ENCODE measurements around the gene CAMK1. TPM values are rescaled to one million over a fixed set of nuclear protein-coding genes. Genes with fewer than 3 reads are reported as not detected.

Gene CAMK1
- total RNA-seq, 2 experiments from 2014 or later = 31.7 to 57.7 TPM

DNA sequence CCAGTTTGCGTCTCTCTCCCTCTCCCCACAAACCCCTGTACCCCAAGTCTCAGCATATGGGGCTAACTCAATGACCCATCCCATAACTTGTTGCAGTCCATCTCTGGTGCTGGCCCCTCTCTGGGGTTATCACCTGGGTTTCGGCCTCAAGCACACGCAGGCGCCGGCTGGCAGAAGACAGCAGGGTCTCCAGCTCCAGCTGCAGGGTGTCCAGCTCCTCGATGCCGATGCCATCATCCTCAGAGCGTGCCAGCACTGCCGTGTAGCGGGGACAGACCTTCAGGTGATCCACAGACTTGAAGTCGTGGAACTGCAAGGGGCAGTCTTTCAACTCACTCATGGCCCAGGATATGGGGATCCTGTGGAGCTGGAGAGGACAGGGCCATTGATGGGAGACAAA is 21.4 kb upstream of the CAMK1 start:
- CTCF ChIA-PET = interaction anchor here (0.8 to 3.1 kb wide), 4 partner anchors 9 to 64 kb away, joined by 3 to 24 read pairs (median 4); partner anchors contain the start of gene TTLL3
- DNase-seq = no peak
- H3K4me1 Mint-ChIP-seq = peaks cover 51% of the 10 kb centered on the region
- no peaks in the 10 kb centered on the region for H3K27me3 Mint-ChIP-seq
- no peaks in the 10 kb centered on the region for H3K9me3 Mint-ChIP-seq (ENCODE audit: low read depth)
- peak overlapping the region; percentile 97 for H3K4me3 Mint-ChIP-seq
- peaks cover 53% of the 10 kb centered on the region for H3K36me3 Mint-ChIP-seq
- no peak for ATAC-seq
- peak overlapping the region; percentile 100 for H3K27ac Mint-ChIP-seq

DNA sequence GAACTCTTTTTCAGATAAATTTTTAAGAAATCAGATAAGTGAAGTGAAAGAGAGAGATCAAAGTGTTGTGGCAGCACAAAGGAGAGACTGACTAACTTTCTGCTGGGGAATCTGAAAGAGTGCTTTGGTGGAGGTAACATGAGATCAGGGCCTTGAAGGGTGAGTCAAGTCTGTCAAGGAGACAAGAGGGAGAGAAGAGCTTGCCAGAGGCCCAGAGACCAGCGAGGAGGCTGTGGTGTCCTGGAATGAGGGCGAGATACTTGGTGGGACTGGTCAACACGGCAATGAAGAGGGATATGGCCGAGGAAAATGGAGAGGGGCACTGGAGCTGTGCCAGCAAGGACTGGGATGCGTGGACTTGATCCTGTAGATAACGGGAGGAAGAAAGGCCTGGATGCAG is 18.0 kb upstream of the CAMK1 start:
- CTCF ChIA-PET = no interaction called here
- Mint-ChIP-seq H3K36me3 (peaks cover 53% of the 10 kb centered on the region), H3K4me1 (peaks cover 36% of the 10 kb centered on the region), H3K27me3 (no peaks in the 10 kb centered on the region), H3K9me3 (ENCODE audit: low read depth) (no peaks in the 10 kb centered on the region), H3K27ac (peak overlapping the region; percentile 60), H3K4me3 (no peak overlapping the region)
- ATAC-seq (no peak), DNase-seq (no peak)

DNA sequence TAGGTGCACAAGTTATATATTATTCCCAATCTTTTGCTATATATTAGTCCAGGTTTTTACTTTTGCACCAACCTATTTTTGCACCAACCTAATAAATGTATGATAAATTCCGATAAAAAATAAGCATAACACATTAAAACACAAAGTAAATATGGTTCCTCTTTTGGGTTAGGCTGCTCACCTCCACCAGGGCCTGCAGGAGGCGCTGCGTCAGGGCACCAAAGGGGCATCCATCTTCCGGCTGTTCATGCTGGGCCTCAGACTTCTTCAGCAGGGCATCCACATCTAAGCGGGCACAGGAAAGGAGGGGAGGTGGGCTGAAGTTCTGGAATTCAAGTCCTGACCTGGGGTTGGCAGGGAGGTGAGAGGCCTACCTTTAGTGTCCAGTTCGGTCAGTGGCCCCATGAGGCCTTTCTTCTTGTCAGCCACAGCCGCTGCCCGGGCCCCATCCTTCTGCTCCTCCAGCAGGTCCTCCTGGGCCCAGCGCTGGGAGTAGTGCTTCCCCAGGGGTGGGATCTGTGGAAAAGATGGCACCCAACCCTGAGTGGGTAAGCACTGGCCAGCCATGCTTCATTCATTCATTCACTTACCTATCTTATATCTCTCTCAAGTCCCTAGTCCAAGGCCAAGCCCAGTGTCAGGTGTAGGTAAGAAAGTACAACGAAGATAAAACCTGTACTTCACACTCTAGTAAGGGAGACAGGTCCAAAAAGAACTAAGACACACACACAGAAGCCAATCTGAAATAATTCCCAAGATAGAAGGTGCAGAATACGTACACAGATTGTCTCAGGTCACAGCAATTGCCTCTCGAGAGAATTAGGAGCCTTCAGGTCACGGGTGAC is 17.3 kb upstream of the CAMK1 start:
- Mint-ChIP-seq H3K9me3 (ENCODE audit: low read depth) (no peaks in the 10 kb centered on the region), H3K36me3 (peaks cover 56% of the 10 kb centered on the region), H3K4me1 (peaks cover 42% of the 10 kb centered on the region), H3K27me3 (no peaks in the 10 kb centered on the region), H3K27ac (peak overlapping the region; percentile 60), H3K4me3 (no peak overlapping the region)
- CTCF ChIA-PET = no interaction called here
- ATAC-seq = no peak
- no peak for DNase-seq

DNA sequence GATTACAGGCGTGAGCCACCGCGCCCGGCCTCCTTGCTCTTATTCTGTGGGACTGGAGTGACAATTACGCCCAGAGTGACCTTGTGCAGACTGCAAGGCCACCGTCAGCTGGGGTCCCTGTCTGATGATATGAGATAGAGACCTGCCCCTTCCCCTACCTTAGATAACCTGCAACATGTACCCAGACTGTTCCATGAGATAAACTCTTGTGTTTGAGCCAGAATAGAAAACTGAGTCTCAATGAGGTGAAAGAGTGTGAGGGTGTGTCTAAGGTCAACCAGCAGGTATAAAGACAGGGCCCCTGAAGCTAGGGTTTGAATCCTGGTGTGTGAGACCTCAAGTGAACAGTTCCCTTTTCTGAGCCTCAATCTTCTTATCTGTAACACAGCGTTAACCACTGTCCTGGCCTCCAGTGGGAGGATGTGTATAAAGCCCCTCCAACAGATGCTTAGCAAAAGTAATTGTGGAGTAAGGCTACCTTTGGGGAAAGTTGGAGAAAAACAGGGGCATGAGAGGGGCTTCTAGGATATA is 16.5 kb upstream of the CAMK1 start:
- CTCF ChIA-PET = no interaction called here
- H3K4me1 Mint-ChIP-seq = peaks cover 41% of the 10 kb centered on the region
- no peak overlapping the region for H3K27ac Mint-ChIP-seq
- no peaks in the 10 kb centered on the region for H3K27me3 Mint-ChIP-seq
- H3K4me3 Mint-ChIP-seq = no peak overlapping the region
- H3K36me3 Mint-ChIP-seq = peaks cover 60% of the 10 kb centered on the region
- no peak for ATAC-seq
- H3K9me3 Mint-ChIP-seq (ENCODE audit: low read depth) = no peaks in the 10 kb centered on the region
- DNase-seq = no peak

DNA sequence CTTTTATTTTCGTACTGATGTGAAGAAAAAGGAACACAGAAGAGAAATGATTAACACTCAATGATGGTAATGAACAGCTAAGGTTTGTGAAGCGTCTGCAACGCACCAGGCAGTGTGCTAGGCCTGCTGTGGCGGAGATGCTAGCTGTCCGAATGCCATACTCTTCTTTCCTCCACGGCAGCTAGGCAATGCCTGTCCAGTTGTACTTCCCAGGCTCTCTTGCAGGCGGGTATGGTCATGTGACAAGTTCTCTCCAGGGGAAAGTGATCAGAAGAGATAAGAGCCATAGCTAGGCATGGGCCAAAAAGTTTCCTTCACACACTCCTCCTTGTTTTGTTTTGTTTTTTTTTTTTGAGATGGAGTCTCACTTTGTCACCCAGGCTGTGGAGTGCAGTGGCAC is 15.9 kb upstream of the CAMK1 start:
- Mint-ChIP-seq H3K4me3 (no peak overlapping the region), H3K36me3 (peaks cover 57% of the 10 kb centered on the region), H3K27me3 (no peaks in the 10 kb centered on the region), H3K9me3 (ENCODE audit: low read depth) (no peaks in the 10 kb centered on the region), H3K4me1 (peaks cover 41% of the 10 kb centered on the region), H3K27ac (peak overlapping the region; percentile 30)
- ATAC-seq = no peak
- DNase-seq = no peak
- CTCF ChIA-PET = no interaction called here

DNA sequence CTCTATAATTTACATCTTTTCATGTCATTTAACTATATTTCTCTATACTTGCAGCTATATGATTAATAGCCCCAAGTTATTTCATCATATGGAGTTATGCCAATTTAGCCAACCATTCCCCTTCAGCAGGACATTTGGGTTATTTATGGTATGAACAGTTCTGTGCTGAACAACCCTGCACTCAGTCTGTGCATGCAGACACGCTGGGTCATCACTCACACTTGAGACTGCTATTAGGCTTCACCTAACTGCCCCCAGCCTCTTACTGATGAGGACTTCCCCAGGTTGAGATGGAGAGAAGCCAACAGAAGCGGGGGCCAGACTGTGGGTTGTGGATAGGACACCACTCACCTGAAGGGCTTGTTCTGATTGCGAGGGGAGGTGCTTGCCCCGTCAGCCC is 15.2 kb upstream of the CAMK1 start:
- no peak overlapping the region for H3K27ac Mint-ChIP-seq
- CTCF ChIA-PET = no interaction called here
- DNase-seq (no peak), ATAC-seq (no peak)
- peaks cover 41% of the 10 kb centered on the region for H3K4me1 Mint-ChIP-seq
- H3K4me3 Mint-ChIP-seq = no peak overlapping the region
- H3K9me3 Mint-ChIP-seq (ENCODE audit: low read depth) = no peaks in the 10 kb centered on the region
- H3K36me3 Mint-ChIP-seq = peaks cover 57% of the 10 kb centered on the region
- no peaks in the 10 kb centered on the region for H3K27me3 Mint-ChIP-seq

DNA sequence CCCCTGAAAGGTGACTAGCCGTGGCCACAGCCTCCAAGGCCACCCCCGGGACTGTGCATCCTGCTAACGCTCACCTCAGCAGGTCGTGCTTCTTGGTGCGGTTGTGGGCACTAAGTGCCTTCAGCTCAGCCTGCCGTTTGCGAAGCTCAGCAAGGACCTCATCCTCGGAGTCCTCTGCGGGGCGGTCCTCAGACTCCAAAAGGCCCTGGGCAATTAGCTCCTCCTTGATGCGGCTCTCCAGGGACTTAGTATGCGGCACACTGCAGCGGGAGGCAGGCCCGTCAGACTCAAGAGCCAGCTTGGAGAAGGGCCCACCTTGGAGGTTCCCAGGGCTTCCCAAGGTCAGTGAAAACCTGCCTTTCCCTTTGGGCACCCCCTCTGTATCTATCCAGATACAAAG is 14.2 kb upstream of the CAMK1 start:
- CTCF ChIA-PET = interaction anchor here (0.9 kb wide), 1 partner anchor 15 kb away, joined by 3 read pairs; no protein-coding TSS in a partner anchor
- peaks cover 50% of the 10 kb centered on the region for H3K36me3 Mint-ChIP-seq
- peaks cover 50% of the 10 kb centered on the region for H3K4me1 Mint-ChIP-seq
- H3K27me3 Mint-ChIP-seq = no peaks in the 10 kb centered on the region
- no peak overlapping the region for H3K27ac Mint-ChIP-seq
- H3K4me3 Mint-ChIP-seq = no peak overlapping the region
- no peaks in the 10 kb centered on the region for H3K9me3 Mint-ChIP-seq (ENCODE audit: low read depth)
- ATAC-seq (no peak), DNase-seq (no peak)

DNA sequence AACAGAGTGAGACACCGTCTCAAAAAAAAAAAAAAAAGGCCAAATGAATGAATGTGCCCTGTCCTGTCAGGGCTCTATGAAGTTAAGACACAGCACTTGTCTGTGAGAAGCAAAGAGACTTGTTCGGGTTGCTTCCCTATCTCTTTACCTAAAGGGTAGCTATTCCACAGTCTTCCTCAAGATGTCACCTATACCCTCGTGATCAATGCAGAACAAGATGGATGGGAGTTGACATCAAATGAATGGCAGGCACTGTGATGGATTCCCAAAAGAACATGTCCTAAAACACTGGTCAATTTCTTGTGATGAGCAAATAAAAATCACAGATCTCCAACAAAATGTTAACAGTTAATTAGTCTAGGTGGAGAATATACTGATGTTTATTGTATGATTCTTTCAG is 13.0 kb upstream of the CAMK1 start:
- Mint-ChIP-seq H3K36me3 (peaks cover 48% of the 10 kb centered on the region), H3K4me3 (no peak overlapping the region)
- CTCF ChIA-PET = interaction anchor here (1.1 to 1.9 kb wide), 4 partner anchors 8 to 150 kb away, joined by 3 to 10 read pairs (median 6); partner anchors contain the start of genes ARPC4 and TADA3

DNA sequence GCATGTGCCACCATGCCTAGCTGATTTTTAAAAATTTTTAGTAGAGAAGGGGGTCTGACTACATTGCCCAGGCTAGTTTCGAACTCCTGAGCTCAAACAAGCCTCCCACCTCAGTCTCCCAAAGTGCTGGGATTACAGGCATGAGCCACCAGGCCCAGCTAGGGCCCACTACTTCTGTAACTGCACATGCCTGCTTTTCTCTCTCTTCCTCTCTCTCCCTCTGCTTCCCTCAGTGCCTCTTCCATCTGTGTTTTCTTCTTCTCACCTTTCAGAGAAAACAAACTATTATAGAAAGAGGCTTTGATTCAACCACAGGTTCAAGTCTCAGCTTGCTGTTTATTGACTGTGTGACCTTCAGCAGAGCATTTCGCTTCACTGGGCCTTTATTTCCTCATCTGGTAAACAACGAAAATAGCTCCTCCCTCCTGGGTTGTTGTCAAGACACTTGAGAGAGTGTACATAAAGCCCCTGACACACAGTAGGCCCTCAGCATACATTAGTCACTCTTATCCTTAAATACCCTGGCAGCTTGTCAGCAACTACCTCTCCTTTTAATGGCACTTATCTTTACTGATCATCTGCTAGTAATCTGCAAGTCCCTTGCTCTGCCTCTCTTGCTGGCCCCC is 12.3 kb upstream of the CAMK1 start:
- Mint-ChIP-seq H3K27ac (peak overlapping the region; percentile 66), H3K4me3 (no peak overlapping the region), H3K9me3 (ENCODE audit: low read depth) (no peaks in the 10 kb centered on the region), H3K27me3 (no peaks in the 10 kb centered on the region), H3K4me1 (peaks cover 61% of the 10 kb centered on the region), H3K36me3 (peaks cover 43% of the 10 kb centered on the region)
- CTCF ChIA-PET = interaction anchor here (1.1 to 1.9 kb wide), 4 partner anchors 9 to 151 kb away, joined by 3 to 10 read pairs (median 6); partner anchors contain the start of genes ARPC4 and TADA3
- ATAC-seq (no peak), DNase-seq (no peak)

More for the DNA sequence above, 13.0 kb upstream of the CAMK1 start:
- H3K4me1 Mint-ChIP-seq = peaks cover 61% of the 10 kb centered on the region
- H3K9me3 Mint-ChIP-seq (ENCODE audit: low read depth) = no peaks in the 10 kb centered on the region
- H3K27ac Mint-ChIP-seq = peak overlapping the region; percentile 66
- ATAC-seq (no peak), DNase-seq (no peak)
- no peaks in the 10 kb centered on the region for H3K27me3 Mint-ChIP-seq

DNA sequence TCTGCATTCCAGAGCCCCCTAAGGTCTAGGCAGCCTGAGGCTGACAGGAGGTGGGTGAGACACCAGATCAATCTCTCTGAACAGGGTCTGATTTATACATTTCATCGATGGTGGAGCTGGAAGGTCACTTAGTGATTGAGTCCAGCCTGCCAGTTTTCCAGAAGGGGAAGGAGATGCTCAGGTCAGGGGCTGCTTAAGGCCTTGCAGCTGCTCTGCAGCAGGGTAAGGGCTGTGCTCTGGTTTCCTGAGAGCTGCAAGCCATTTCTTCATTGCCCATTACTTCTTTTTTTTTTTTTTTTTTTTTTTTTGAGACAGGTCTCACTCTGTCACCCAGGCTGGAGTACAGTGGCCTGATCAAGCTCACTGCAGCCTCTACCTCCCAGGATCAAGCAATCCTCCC is 11.8 kb upstream of the CAMK1 start:
- H3K4me1 Mint-ChIP-seq = peaks cover 59% of the 10 kb centered on the region
- no peaks in the 10 kb centered on the region for H3K9me3 Mint-ChIP-seq (ENCODE audit: low read depth)
- ATAC-seq (no peak), DNase-seq (no peak)
- no peak overlapping the region for H3K4me3 Mint-ChIP-seq
- CTCF ChIA-PET = interaction anchor here (1.1 to 1.9 kb wide), 5 partner anchors 9 to 150 kb away, joined by 4 to 10 read pairs (median 7); partner anchors contain the start of genes ARPC4, OGG1 and TADA3
- no peaks in the 10 kb centered on the region for H3K27me3 Mint-ChIP-seq
- H3K27ac Mint-ChIP-seq = peak overlapping the region; percentile 67
- peaks cover 40% of the 10 kb centered on the region for H3K36me3 Mint-ChIP-seq

DNA sequence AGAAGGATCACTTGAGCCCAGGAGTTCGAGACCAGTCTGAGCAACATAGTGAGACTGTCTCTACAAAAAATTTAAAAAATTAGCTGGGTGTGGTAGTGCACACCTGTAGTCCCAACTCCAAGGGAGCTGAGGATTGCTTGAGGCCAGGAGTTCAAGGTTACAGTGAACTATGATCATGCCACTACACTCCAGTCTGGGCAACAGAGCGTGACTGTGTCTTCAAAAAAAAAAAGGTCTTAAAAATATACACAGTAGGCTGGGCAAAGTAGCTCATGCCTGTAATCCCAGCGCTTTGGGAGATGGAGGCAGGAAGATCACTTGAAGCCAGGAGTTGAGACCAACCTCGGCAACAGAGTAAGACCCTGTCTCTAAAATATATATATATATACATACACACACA is 11.2 kb upstream of the CAMK1 start:
- peaks cover 57% of the 10 kb centered on the region for H3K4me1 Mint-ChIP-seq
- no peaks in the 10 kb centered on the region for H3K27me3 Mint-ChIP-seq
- DNase-seq (no peak), ATAC-seq (no peak)
- no peaks in the 10 kb centered on the region for H3K9me3 Mint-ChIP-seq (ENCODE audit: low read depth)
- H3K27ac Mint-ChIP-seq = peak overlapping the region; percentile 88
- peaks cover 36% of the 10 kb centered on the region for H3K36me3 Mint-ChIP-seq
- no peak overlapping the region for H3K4me3 Mint-ChIP-seq
- CTCF ChIA-PET = interaction anchor here (0.9 to 1.7 kb wide), 5 partner anchors 12 to 151 kb away, joined by 3 to 9 read pairs (median 7); partner anchors contain the start of genes ARPC4, OGG1 and TADA3

DNA sequence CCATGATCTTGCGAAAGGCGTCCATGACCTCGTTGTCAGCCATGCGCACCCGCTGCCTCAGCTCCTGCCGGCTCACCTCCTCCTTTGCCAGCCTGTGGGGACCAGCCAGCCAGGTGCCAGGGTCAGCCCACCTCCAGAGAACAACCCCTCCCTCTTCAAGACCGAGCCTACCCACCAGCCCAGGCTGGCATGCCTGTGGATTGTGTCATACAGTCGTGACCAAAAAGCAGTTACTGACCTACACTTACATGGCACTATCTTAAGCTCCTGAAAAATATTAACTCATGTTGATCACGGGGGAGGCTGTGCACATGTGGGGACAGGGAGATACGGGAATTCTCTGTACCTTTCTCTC is 10.7 kb upstream of the CAMK1 start:
- Mint-ChIP-seq H3K27ac (peak overlapping the region; percentile 88), H3K9me3 (ENCODE audit: low read depth) (no peaks in the 10 kb centered on the region), H3K4me3 (peak overlapping the region; percentile 30), H3K4me1 (peaks cover 57% of the 10 kb centered on the region), H3K36me3 (peaks cover 33% of the 10 kb centered on the region), H3K27me3 (no peaks in the 10 kb centered on the region)
- ATAC-seq (peak; percentile 12), DNase-seq (no peak)
- CTCF ChIA-PET = interaction anchor here (0.9 to 1.7 kb wide), 5 partner anchors 13 to 152 kb away, joined by 3 to 9 read pairs (median 4); partner anchors contain the start of genes ARPC4, OGG1 and TADA3

DNA sequence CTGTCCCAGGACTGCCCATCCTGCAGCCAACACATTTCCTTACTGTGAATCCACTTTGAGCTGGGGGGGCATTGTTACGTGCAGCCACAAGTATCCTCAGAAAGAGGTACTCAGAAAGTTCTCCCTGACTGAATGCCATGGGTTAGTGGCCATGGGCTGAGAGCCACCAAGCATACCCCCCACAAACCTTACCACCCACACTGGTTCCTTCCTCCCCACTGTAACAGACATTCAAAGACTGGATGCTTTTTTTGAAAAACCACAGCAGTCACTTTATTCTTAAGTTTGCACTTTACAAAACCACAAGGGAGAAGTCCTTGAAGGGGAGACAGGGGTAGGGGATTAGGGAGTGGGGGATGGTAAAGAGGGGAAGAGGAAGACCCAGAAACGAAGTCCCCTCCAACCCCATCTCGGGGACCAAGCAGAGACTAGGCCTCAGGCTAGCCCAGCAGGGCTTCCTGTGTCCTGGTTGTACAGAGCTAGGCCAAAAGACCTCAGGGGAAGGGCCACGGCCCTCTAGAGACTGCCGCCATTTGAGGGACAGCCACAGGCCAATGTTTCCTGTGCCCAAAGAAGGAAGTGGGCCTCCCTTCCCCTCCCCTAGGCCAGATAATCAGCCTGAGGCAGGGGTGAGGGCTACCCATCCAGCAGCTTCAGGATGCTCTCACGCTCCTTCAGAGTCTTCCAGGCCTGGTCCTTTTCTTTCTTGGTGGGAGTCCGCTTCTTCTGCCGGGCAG is 10.1 kb upstream of the CAMK1 start:
- Mint-ChIP-seq H3K9me3 (ENCODE audit: low read depth) (no peaks in the 10 kb centered on the region), H3K27ac (peak overlapping the region; percentile 88), H3K4me3 (peak overlapping the region; percentile 30), H3K36me3 (peaks cover 27% of the 10 kb centered on the region), H3K4me1 (peaks cover 57% of the 10 kb centered on the region), H3K27me3 (no peaks in the 10 kb centered on the region)
- DNase-seq = peak; percentile 84
- CTCF ChIA-PET = interaction anchor here (0.9 to 1.7 kb wide), 5 partner anchors 13 to 152 kb away, joined by 3 to 9 read pairs (median 4); partner anchors contain the start of genes ARPC4, OGG1 and TADA3
- peak; percentile 77 for ATAC-seq
